BLaER1 (cell line): ENCODE results near the gene SOX2.

Source experiments
- H3K27ac ChIP-seq: shearing (Covaris generic); formaldehyde crosslinking; 2 replicates; pipeline ENCODE4 v1.8.1; 2022
- H3K27me3 ChIP-seq: shearing (Covaris generic); formaldehyde crosslinking; 2 replicates; pipeline ENCODE4 v1.8.1; 2022
- H3K36me3 ChIP-seq: shearing (Covaris generic); formaldehyde crosslinking; 2 replicates; pipeline ENCODE4 v1.8.1; 2022
- H3K4me1 ChIP-seq: shearing (Covaris generic); formaldehyde crosslinking; 2 replicates; pipeline ENCODE4 v1.8.1; 2022
- H3K4me2 ChIP-seq: shearing (Covaris generic); formaldehyde crosslinking; 2 replicates; pipeline ENCODE4 v1.8.1; 2022
- H3K4me3 ChIP-seq: shearing (Covaris generic); formaldehyde crosslinking; 2 replicates; pipeline ENCODE4 v1.8.1; 2022
- H3K9ac ChIP-seq: shearing (Covaris generic); formaldehyde crosslinking; 2 replicates; pipeline ENCODE4 v1.8.1; 2022
- H3K9me3 ChIP-seq: shearing (Covaris generic); formaldehyde crosslinking; 2 replicates; pipeline ENCODE4 v1.8.1; 2022
- H4K20me1 ChIP-seq: shearing (Covaris generic); formaldehyde crosslinking; 2 replicates; pipeline ENCODE4 v1.8.1; 2022
- Cebpa-rat ChIP-seq: shearing (Covaris generic); IDR thresholded peaks from 2 replicates; pipeline ENCODE4 v1.8.1; 2022

The SOX2 gene

DNA sequence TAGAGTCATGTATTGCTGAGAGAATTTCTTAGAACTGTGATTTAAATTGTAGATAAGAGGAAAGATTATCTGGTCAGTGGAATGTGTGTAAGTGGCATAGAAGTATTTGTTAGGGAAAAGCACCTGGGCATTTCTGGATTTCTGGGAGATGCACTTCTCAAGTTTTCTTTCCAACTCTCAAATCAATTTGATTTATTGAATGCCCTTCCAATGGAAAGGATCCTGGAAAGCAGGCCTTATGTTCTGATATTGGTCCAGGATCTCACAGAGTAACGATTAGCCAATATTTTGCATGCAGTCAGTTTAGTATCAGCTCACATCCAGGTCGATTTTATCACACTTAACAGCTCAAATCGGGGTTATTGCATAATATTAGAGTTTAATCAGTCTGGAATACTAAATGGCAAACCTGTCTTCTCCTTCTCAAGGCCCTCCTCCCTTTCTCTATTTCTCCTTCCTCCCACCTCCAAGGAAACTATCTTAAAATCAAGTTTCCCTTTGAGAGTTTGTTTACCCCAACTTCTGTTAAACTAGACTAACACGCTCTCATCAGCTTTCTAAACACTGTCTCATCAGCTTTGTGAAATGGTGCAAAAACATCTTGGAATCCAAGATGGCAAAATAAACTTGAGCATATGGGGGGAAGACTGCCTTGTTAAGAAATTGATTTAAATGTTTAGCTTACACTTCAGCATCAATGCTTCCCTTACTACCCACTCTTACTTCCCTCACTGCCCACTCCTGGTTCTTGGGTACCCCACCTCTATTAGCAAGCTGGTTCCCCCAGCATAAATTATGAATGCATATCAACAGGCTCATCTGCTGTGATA is 9.5 kb downstream of the SOX2 start:
- no peak for TF ChIP-seq Cebpa-rat
- Histone ChIP-seq H3K4me1 (no peaks in the 10 kb centered on the region), H3K27me3 (peaks cover 99% of the 10 kb centered on the region), H3K4me2 (no peak overlapping the region), H3K9me3 (peaks cover 35% of the 10 kb centered on the region), H3K36me3 (no peaks in the 10 kb centered on the region), H3K9ac (no peak overlapping the region), H4K20me1 (peaks cover 26% of the 10 kb centered on the region; the same call in 1 of the 2 replicates), H3K4me3 (no peak overlapping the region), H3K27ac (no peak overlapping the region)

DNA sequence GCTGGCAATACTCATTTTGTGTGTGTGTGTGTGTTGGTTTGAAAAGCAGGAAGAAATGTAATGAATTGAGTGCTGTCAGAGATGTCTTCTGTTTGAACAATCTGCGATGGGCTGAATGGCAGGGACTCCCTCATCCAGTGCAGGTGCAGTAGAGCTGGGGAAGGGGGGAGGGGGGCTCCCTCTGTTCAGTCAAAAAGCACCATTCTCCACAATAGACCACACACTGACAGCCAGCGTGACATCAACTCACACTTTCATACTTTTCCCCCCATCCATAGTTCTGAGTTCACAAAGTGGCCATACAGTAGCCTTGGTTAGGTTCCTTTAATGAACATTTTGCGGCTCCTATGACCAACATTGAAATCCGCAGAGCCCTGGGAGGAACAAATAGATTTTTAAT is 10.4 kb downstream of the SOX2 start:
- Histone ChIP-seq H3K27me3 (peaks cover 99% of the 10 kb centered on the region), H3K27ac (no peak overlapping the region)

DNA sequence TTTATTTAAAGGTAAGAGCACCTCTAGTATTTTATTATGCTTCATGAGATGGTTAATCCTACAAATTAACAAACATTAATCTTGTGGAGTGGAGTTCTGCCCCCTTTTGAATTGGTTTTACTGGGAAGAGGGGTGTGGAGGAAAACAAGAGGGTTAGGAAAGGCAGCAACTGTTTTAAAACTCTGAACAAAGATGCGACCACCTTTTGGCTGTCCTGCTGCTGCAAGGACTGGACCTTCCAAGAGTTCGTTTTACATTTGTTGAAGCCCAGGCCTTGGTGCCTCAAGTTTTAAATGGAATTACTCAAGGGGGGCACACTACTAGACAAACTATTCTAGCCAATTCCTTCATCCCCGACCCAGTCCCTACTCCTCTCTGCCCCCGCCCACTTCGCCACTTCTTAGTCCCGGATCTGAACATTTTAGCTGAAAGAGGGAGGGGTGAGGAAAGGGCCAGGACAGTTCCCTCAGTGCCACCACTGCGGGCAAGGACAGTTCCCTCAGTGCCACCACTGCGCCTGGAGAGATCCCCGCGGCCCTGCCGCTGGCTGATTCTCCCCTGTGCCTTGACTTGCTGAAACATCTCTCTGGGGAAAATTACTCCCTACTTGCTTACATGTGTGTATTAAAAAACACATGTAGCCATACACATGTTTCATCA is 11.2 kb downstream of the SOX2 start:
- H3K27ac ChIP-seq, result no peak overlapping the region
- no peak for TF ChIP-seq Cebpa-rat
- H3K4me3 ChIP-seq, result no peak overlapping the region
- H3K9me3 ChIP-seq, result peaks cover 51% of the 10 kb centered on the region
- H3K27me3 ChIP-seq, result peaks cover 99% of the 10 kb centered on the region
- H3K4me2 ChIP-seq, result no peak overlapping the region
- no peaks in the 10 kb centered on the region for H3K4me1 ChIP-seq
- no peaks in the 10 kb centered on the region for H3K36me3 ChIP-seq
- H4K20me1 ChIP-seq, result peaks cover 16% of the 10 kb centered on the region; the same call in 1 of the 2 replicates
- H3K9ac ChIP-seq, result no peak overlapping the region

More for the DNA sequence above, 10.4 kb downstream of the SOX2 start:
- Histone ChIP-seq H4K20me1 (peaks cover 23% of the 10 kb centered on the region; the same call in 1 of the 2 replicates), H3K4me3 (no peak overlapping the region), H3K4me2 (no peak overlapping the region), H3K36me3 (no peaks in the 10 kb centered on the region), H3K4me1 (no peaks in the 10 kb centered on the region), H3K9me3 (peaks cover 44% of the 10 kb centered on the region), H3K9ac (no peak overlapping the region)
- no peak for TF ChIP-seq Cebpa-rat

DNA sequence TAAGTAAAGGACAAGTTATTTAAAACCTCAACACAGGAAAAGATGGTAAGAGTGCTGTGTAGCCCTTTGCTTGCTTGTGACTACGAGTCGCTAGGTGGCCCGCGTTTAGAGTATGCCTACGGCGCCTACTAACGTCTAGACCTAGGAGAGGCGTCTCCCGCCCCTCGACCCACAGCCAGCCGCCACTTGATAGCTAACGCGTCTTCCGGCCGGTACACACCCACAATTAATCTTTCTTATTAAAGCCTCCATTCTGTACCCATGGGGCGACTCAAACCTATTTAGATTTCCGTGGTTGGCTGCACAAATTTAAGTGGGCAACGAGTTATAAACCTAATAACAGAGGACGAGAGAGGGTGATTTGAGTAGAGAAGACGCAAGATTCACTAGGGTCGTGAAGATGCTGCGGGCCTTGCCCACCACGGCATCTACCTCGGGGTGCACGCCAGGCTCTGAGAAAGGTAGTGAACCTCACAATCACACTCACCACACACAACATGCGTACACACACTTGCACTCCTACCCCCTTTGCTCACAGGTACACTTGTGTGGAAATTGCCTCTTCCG is 12.0 kb downstream of the SOX2 start:
- Histone ChIP-seq H3K9ac (no peak overlapping the region), H3K9me3 (peaks cover 51% of the 10 kb centered on the region), H3K4me2 (no peak overlapping the region), H3K36me3 (no peaks in the 10 kb centered on the region), H3K27ac (no peak overlapping the region), H3K27me3 (peaks cover 99% of the 10 kb centered on the region), H3K4me1 (no peaks in the 10 kb centered on the region), H3K4me3 (no peak overlapping the region), H4K20me1 (peaks cover 9% of the 10 kb centered on the region; the same call in 1 of the 2 replicates)
- no peak for TF ChIP-seq Cebpa-rat

DNA sequence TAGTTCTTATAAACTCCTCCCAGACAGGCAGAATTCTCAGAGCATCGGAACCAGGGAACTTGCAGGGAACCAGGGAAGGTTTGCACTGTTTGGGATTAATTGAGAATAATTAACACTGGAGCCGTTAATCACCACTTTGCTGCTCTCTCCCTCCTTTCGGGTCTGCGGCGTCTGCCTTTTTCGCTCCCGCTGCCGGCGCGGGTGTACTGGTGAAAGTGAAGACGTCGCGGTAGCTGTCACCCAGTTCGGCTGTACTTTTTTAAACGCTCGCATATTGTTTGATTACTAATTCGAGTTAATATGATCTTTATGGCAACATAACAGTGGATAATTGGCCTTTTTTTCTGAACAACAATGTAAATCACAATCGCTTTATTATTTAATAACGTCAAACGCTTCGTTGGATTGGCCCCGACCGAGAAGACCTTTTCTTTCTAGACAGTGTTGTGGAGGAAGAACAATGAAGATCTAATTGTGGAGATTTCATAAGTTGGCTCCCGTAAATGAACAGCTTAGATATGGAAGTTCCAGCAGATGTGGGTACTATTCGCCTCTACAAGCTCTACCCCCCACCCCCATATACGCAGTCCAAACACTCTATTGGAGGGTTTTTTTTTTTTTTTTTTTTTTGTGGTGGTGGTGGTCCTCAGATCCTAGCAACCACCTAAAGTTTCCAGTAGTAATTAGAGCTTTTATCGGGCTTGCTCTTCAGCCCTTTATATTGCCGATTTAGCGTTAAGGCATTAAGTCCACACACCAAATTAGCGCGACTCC is 12.7 kb downstream of the SOX2 start:
- Histone ChIP-seq H3K4me1 (no peaks in the 10 kb centered on the region), H3K9me3 (peaks cover 47% of the 10 kb centered on the region), H4K20me1 (peaks cover 2% of the 10 kb centered on the region; the same call in 1 of the 2 replicates), H3K36me3 (no peaks in the 10 kb centered on the region), H3K27me3 (peaks cover 99% of the 10 kb centered on the region), H3K4me3 (no peak overlapping the region), H3K27ac (no peak overlapping the region), H3K4me2 (no peak overlapping the region), H3K9ac (no peak overlapping the region)
- TF ChIP-seq Cebpa-rat, result no peak

DNA sequence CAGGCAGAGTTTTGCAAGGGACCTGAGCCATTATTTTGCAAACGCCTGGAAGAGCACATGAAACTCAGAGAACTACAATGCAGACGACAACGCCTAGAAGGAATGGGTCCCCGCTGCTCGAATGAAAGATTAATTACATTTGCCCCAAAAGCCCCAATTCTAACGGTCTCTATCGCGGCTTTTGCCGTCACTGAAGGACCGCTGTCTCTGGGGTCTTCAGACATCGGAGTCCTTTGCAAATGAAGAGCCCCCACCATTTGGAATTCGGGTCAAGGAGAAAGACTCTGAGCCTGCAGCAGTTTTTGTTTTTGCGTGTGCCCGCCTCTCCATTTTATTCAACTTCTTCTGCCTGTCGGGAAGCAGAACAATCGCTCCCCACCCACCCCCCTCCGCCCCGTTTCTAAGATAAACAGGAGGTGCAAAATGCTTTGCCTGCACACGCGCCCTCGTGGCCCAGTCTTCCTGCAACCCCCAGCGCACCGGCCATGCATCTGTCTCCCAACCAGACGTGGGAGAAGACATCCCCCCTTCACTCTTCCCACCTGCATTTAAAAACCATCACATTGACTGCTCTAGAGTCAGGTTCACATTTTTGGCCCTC is 13.5 kb downstream of the SOX2 start:
- H3K9me3 ChIP-seq, result peaks cover 44% of the 10 kb centered on the region
- no peak overlapping the region for H3K4me3 ChIP-seq
- H3K27ac ChIP-seq, result no peak overlapping the region
- no peaks in the 10 kb centered on the region for H3K4me1 ChIP-seq
- no peaks in the 10 kb centered on the region for H4K20me1 ChIP-seq
- H3K9ac ChIP-seq, result no peak overlapping the region
- no peak for TF ChIP-seq Cebpa-rat
- H3K27me3 ChIP-seq, result peaks cover 99% of the 10 kb centered on the region
- H3K4me2 ChIP-seq, result no peak overlapping the region
- no peaks in the 10 kb centered on the region for H3K36me3 ChIP-seq

DNA sequence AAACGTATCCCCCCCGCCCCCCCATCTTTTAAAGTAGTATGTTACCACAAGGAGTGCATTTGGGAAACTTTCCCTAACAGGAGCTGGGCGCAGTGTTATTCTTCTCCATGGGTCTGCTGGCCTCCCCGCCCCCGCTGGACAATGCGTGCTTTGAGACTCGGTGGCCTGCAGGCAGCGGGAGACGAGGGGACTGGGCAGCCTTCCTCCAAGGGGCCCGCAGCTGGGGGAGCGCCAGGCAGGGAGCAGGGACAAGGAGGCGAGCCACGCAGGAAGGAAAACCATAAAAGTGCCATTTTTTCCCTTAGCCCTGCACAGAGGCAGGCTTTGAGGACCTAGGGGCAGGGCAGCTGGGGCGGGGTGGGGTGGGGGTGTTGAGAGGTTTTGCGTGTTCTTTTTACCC is 14.1 kb downstream of the SOX2 start:
- H3K4me2 ChIP-seq, result no peak overlapping the region
- peaks cover 99% of the 10 kb centered on the region for H3K27me3 ChIP-seq
- H3K4me3 ChIP-seq, result no peak overlapping the region
- no peak overlapping the region for H3K27ac ChIP-seq
- H3K36me3 ChIP-seq, result no peaks in the 10 kb centered on the region
- H3K9ac ChIP-seq, result no peak overlapping the region
- H4K20me1 ChIP-seq, result no peaks in the 10 kb centered on the region
- no peak for TF ChIP-seq Cebpa-rat
- H3K4me1 ChIP-seq, result no peaks in the 10 kb centered on the region
- H3K9me3 ChIP-seq, result peaks cover 44% of the 10 kb centered on the region

DNA sequence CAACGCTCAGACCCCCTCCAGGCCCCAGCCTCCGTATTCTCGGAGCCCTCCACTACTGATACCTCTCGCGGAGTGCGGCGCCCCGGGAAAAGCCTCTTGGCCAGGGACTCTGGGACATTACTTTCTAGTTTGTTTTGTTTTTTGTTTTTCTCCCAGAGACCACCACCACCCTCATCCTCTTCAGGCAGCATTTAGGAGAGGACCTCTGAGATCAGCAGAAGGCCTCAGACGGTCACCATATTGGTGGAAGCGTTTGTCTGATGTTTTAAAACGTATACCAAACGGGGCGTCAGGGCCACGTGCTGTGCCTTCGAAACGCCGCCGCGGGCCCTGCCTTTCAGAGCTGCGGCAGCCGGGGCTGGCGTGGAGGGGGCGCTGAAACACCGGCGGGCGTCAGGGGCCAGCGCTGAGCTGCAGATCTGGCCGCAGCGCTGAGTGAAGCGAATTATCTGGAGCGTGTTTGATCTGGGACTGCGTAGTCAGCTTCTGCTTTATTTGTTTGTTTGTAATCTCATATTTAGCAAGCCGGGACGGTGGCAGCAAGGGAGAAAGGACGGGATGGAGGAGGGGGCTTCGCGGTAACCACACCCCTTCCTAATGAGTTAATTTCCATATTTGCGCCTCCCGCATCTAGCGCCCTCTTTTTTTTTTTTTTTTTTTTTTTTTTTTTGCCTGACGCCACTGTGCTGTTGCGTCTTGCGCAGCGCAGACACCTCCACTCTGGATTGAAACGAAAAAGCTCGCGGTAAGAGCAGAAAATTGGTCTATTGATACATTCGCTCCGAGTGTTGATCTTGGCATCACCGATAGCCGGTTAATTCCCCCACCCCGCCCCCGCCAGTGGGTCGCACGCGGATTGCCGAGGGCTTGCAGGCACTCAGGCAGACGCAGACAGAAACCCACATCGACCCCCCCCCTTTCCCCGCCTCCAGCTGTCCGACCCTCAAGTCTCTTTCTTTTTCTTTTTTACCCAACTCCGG is 14.9 kb downstream of the SOX2 start:
- no peaks in the 10 kb centered on the region for H3K4me1 ChIP-seq
- H3K9me3 ChIP-seq, result peaks cover 44% of the 10 kb centered on the region
- no peak for TF ChIP-seq Cebpa-rat
- H4K20me1 ChIP-seq, result no peaks in the 10 kb centered on the region
- H3K36me3 ChIP-seq, result no peaks in the 10 kb centered on the region
- no peak overlapping the region for H3K4me2 ChIP-seq
- H3K9ac ChIP-seq, result no peak overlapping the region
- no peak overlapping the region for H3K27ac ChIP-seq
- H3K4me3 ChIP-seq, result no peak overlapping the region
- peaks cover 91% of the 10 kb centered on the region for H3K27me3 ChIP-seq
